ENCODE measurements around the gene LAMA5.

The LAMA5 gene

DNA sequence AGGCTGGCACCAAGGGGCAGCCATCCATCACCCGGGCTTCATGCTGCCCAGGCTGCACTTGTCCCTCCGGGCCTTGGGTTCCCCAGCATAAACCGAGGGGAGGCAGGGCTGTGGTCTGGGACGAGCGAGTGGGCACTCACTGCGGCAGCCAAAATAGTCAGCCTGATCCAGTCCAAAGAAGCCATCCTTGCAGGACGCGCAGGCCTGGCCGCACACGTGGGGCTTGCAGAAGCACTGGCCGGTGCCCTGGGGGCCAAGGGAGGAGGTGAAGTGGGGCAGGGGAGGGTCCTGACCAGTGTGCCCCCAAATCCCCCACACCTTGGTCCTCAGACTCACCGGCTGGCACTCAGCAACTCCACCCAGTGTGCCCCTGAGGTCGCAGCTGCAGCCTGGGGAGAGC is 32.2 kb downstream of the LAMA5 start:
- H3K9me2 ChIP-seq (replicated peaks; ENCODE audit: insufficient read depth, low read length), result no peaks in the 10 kb centered on the region
- no peak overlapping the region for H3K4me2 ChIP-seq (ENCODE audit: low read depth, low read length)
- H2AFZ ChIP-seq (ENCODE audit: low read length), result no peak overlapping the region
- no peaks in the 10 kb centered on the region for H3K36me3 ChIP-seq (replicated peaks; ENCODE audit: insufficient read depth, low read length)
- DNase-seq, result no peak
- TF ChIP-seq, protein P1, sequence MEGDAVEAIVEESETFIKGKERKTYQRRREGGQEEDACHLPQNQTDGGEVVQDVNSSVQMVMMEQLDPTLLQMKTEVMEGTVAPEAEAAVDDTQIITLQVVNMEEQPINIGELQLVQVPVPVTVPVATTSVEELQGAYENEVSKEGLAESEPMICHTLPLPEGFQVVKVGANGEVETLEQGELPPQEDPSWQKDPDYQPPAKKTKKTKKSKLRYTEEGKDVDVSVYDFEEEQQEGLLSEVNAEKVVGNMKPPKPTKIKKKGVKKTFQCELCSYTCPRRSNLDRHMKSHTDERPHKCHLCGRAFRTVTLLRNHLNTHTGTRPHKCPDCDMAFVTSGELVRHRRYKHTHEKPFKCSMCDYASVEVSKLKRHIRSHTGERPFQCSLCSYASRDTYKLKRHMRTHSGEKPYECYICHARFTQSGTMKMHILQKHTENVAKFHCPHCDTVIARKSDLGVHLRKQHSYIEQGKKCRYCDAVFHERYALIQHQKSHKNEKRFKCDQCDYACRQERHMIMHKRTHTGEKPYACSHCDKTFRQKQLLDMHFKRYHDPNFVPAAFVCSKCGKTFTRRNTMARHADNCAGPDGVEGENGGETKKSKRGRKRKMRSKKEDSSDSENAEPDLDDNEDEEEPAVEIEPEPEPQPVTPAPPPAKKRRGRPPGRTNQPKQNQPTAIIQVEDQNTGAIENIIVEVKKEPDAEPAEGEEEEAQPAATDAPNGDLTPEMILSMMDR (IDR thresholded peaks at IDR 0.05; ENCODE audit: low read length), result no peak
- TF ChIP-seq EZH2phosphoT487 (IDR thresholded peaks at IDR 0.05; ENCODE audit: low read length) (no peak), EZH2 (optimal IDR thresholded peaks at IDR 0.05; ENCODE audit: low read depth, low read length) (no peak)
- H3K27me3 ChIP-seq (replicated peaks; ENCODE audit: insufficient read depth, low read length), result no peaks in the 10 kb centered on the region
- H3K4me3 ChIP-seq (ENCODE audit: low read length), result no peak overlapping the region
- no peak overlapping the region for H3K27ac ChIP-seq (ENCODE audit: low read length)
- peaks cover 6% of the 10 kb centered on the region; the same call in 1 of the 2 replicates for H3K79me2 ChIP-seq (ENCODE audit: low read length)
- H4K20me1 ChIP-seq (ENCODE audit: insufficient read depth, low read length), result no peaks in the 10 kb centered on the region
- H3K9ac ChIP-seq (ENCODE audit: low read length), result no peak overlapping the region
- H3K9me3 ChIP-seq (replicated peaks; ENCODE audit: insufficient read depth, low read length), result no peaks in the 10 kb centered on the region
- H3K4me1 ChIP-seq (ENCODE audit: low read length), result peaks cover 29% of the 10 kb centered on the region
- peaks cover 29% of the 10 kb centered on the region for H3F3A ChIP-seq (ENCODE audit: insufficient read depth, low read length)

DNA sequence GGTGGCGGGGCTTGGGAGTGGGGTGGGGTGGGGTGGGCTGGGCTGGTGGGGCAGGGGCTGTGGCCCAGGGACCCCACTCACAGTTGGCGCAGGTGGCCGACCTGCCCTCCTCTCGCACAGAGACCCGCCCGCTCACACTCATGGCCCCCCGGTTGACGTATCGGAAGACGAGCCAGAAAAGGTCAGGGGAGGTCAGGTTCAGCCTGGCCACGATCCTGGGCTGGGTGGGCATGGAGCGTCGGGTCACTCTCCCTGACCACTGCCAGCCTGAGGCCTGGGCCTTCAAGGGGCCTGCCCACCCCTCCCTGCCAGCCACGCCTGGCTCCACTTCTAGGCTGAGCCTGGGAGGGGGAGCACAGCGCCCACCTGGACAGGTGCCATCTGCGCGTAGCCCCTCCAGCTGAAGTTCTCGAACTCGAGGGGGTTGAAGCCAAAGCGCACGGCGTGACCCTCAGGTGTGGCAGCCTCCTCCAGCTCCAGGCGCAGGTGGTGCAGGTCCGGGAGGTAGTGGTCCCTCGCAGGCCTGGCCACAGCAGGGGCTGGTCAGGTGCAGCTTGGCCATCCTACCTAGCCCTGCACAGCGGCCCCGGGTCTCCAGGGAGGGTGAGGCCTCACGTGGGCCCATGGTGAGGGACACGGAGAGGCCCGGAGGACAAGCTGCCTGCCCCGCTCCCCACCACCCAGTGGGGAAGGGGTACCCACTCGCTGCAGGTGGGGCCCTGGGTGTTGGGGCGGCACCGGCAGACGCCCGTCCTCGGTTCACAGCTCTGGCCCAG is 33.1 kb downstream of the LAMA5 start:
- DNase-seq, result no peak
- no peaks in the 10 kb centered on the region for H3K36me3 ChIP-seq (replicated peaks; ENCODE audit: insufficient read depth, low read length)
- peaks cover 28% of the 10 kb centered on the region for H3K4me1 ChIP-seq (ENCODE audit: low read length)
- H3K4me3 ChIP-seq (ENCODE audit: low read length), result no peak overlapping the region
- no peak overlapping the region for H3K27ac ChIP-seq (ENCODE audit: low read length)
- H4K20me1 ChIP-seq (ENCODE audit: insufficient read depth, low read length), result no peaks in the 10 kb centered on the region
- no peaks in the 10 kb centered on the region for H3K9me3 ChIP-seq (replicated peaks; ENCODE audit: insufficient read depth, low read length)
- no peaks in the 10 kb centered on the region for H3K9me2 ChIP-seq (replicated peaks; ENCODE audit: insufficient read depth, low read length)
- H3K9ac ChIP-seq (ENCODE audit: low read length), result no peak overlapping the region
- H3K27me3 ChIP-seq (replicated peaks; ENCODE audit: insufficient read depth, low read length), result no peaks in the 10 kb centered on the region
- peaks cover 6% of the 10 kb centered on the region; the same call in 1 of the 2 replicates for H3K79me2 ChIP-seq (ENCODE audit: low read length)
- H3F3A ChIP-seq (ENCODE audit: insufficient read depth, low read length), result peaks cover 21% of the 10 kb centered on the region
- H3K4me2 ChIP-seq (ENCODE audit: low read depth, low read length), result no peak overlapping the region
- no peak overlapping the region for H2AFZ ChIP-seq (ENCODE audit: low read length)
- no peak for TF ChIP-seq EZH2phosphoT487 (IDR thresholded peaks at IDR 0.05; ENCODE audit: low read length)
- no peak for TF ChIP-seq EZH2 (optimal IDR thresholded peaks at IDR 0.05; ENCODE audit: low read depth, low read length)
- TF ChIP-seq, protein P1 (IDR thresholded peaks at IDR 0.05; ENCODE audit: low read length), result no peak

DNA sequence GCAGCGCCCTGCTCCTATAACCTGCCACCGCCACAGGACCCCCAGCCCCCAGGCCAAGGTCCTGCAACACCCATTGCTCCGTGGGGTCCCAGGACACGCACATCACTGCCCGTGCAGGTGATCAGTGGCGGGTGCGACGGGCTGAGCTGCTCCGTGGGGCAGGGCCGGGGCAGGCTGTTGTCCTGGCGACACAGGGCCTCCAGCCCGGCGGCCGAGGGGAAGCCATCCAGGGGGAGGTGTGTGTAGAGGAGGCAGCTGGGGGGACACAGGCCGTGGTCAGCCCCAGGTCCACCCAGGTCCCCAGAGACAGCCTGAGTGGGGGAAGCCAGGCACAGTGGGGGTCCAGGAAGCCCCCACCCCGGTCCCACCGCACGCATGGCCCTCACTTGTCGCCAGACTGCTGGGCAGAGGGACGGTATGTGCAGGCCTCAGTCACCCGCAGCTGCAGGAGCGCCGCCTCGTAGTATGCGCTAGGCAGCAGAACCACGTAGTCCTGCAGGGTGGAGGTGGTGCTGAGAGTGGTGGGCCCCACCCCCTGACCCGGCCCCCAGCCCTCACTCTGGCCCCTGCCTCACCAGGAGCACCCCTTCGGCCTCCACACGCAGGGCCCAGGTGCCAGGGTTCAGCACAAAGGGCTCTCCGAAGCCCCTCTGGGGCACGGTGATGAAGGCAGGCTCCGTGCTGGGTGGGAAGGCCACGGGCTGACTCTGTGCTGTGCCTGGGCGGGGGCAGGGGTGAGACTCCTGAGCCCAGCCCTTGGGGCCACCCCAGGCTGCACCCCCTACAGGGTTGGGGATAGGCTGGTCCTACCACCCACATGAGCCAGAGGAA is 33.9 kb downstream of the LAMA5 start:
- DNase-seq, result no peak
- TF ChIP-seq EZH2phosphoT487 (IDR thresholded peaks at IDR 0.05; ENCODE audit: low read length) (no peak), EZH2 (optimal IDR thresholded peaks at IDR 0.05; ENCODE audit: low read depth, low read length) (no peak)
- TF ChIP-seq, protein P1 (IDR thresholded peaks at IDR 0.05; ENCODE audit: low read length), result no peak
- no peak overlapping the region for H2AFZ ChIP-seq (ENCODE audit: low read length)
- H3K4me3 ChIP-seq (ENCODE audit: low read length), result no peak overlapping the region
- no peaks in the 10 kb centered on the region for H4K20me1 ChIP-seq (ENCODE audit: insufficient read depth, low read length)
- peaks cover 6% of the 10 kb centered on the region; the same call in 1 of the 2 replicates for H3K79me2 ChIP-seq (ENCODE audit: low read length)
- H3K27me3 ChIP-seq (replicated peaks; ENCODE audit: insufficient read depth, low read length), result no peaks in the 10 kb centered on the region
- no peaks in the 10 kb centered on the region for H3K9me2 ChIP-seq (replicated peaks; ENCODE audit: insufficient read depth, low read length)
- peaks cover 13% of the 10 kb centered on the region for H3F3A ChIP-seq (ENCODE audit: insufficient read depth, low read length)
- no peaks in the 10 kb centered on the region for H3K36me3 ChIP-seq (replicated peaks; ENCODE audit: insufficient read depth, low read length)
- H3K9me3 ChIP-seq (replicated peaks; ENCODE audit: insufficient read depth, low read length), result no peaks in the 10 kb centered on the region
- no peak overlapping the region for H3K4me2 ChIP-seq (ENCODE audit: low read depth, low read length)
- H3K4me1 ChIP-seq (ENCODE audit: low read length), result peaks cover 20% of the 10 kb centered on the region
- no peak overlapping the region for H3K27ac ChIP-seq (ENCODE audit: low read length)
- no peak overlapping the region for H3K9ac ChIP-seq (ENCODE audit: low read length)

Measured in MM.1S (cell line).